Right lobe of liver (tissue), 4 donors: ENCODE results near the gene MBD3L2.

Experiments used
- POLR2A ChIP-seq: fragments of 450-650 bp; IDR thresholded peaks from one replicate; pipeline ENCODE4 v1.6.1; 2017; ENCODE audit warnings: antibody characterized with exemption, mild to moderate bottlenecking
- TF ChIP-seq, protein P1 (sequence below), 4 donors: fragments of 200-600 bp in 3 of 4; fragments of 450-650 bp in 1 of 4; IDR thresholded peaks; one replicate each; pipeline versions ENCODE4 v1.5.1 to v1.8.0; 2016 to 2022; ENCODE audit warnings: antibody characterized with exemption in 4 of 4, mild to moderate bottlenecking in 2 of 4
- donor health status: DM: no; HTN: no; CAD: no.
- donor health status: DM: no; HTN: no; CAD: no.
- donor health status: DM: no; HTN: yes; CAD: no.

DNA sequence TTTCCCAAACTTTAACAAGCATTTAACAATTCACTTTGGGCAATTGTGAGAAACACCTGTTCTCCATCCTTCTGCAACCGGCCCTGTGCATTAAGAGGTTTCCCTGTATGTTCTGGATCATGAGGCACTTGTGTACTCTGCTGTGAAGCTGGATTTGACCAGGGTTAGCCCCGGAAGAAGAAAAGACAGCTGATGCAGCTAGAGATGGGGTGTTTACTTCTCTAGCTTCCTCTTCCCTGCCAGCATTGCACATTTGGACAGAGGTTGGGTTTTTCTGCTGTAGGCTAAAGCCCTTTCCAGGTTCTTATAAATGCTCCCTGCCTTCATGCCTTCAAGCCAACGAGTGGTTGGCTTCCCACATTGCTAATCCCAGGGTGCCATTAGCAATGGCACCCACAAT, 48.8 kb upstream of the MBD3L2 start:
- TF ChIP-seq, protein P1, sequence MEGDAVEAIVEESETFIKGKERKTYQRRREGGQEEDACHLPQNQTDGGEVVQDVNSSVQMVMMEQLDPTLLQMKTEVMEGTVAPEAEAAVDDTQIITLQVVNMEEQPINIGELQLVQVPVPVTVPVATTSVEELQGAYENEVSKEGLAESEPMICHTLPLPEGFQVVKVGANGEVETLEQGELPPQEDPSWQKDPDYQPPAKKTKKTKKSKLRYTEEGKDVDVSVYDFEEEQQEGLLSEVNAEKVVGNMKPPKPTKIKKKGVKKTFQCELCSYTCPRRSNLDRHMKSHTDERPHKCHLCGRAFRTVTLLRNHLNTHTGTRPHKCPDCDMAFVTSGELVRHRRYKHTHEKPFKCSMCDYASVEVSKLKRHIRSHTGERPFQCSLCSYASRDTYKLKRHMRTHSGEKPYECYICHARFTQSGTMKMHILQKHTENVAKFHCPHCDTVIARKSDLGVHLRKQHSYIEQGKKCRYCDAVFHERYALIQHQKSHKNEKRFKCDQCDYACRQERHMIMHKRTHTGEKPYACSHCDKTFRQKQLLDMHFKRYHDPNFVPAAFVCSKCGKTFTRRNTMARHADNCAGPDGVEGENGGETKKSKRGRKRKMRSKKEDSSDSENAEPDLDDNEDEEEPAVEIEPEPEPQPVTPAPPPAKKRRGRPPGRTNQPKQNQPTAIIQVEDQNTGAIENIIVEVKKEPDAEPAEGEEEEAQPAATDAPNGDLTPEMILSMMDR (IDR thresholded peaks at IDR 0.05): no peak
- TF ChIP-seq POLR2A: no peak
